ENCODE measurements around the gene GNL1.
"Not testable (repeated sequence)": the region's sequence is repeated elsewhere in the genome, so short reads cannot be mapped to it uniquely, and the experiment has no call there.

GNL1 gene

GRCh38 chr6:30565772-30566171 lies 9.5 kb upstream of the GNL1 start:
- no peak for DNase-seq

GRCh38 chr6:30564114-30564513 lies 7.8 kb upstream of the GNL1 start:
- no peak for DNase-seq

GRCh38 chr6:30562470-30563425 lies 6.5 kb upstream of the GNL1 start:
- DNase-seq, result no peak

GRCh38 chr6:30560930-30561329 lies 4.6 kb upstream of the GNL1 start:
- DNase-seq, result no peak

GRCh38 chr6:30557683-30557981 lies 1.3 kb upstream of the GNL1 start:
- DNase-seq, result no peak

GRCh38 chr6:30556906-30557682 lies 805 bp upstream of the GNL1 start, which contains the start of gene PRR3:
Gene PRR3 (plus strand): TSS chr6:30557295. CDS start chr6:30557345, 50 bp downstream.
- peak; percentile 93 for DNase-seq

GRCh38 chr6:30555816-30556065 lies 548 bp downstream of the GNL1 start:
- DNase-seq, result no peak

GRCh38 chr6:30554962-30555815 lies 1.1 kb downstream of the GNL1 start:
- DNase-seq, result peak; percentile 81

GRCh38 chr6:30554404-30554803 lies 1.9 kb downstream of the GNL1 start:
- no peak for DNase-seq

- DNase-seq, result no peak
Measured at GRCh38 chr6:30548375-30548774, 7.9 kb downstream of the GNL1 start.

GRCh38 chr6:30547454-30547853 lies 8.8 kb downstream of the GNL1 start:
- DNase-seq, result no peak

- DNase-seq, result no peak
Measured at GRCh38 chr6:30544666-30545272, 11.5 kb downstream of the GNL1 start.

- DNase-seq, result no peak
Measured at GRCh38 chr6:30543821-30544220, 12.5 kb downstream of the GNL1 start.

GRCh38 chr6:30542915-30543314 lies 13.4 kb downstream of the GNL1 start:
- DNase-seq, result no peak

GRCh38 chr6:30542404-30542725 lies 13.9 kb downstream of the GNL1 start:
- no peak for DNase-seq

GRCh38 chr6:30541515-30542403 lies 14.5 kb downstream of the GNL1 start:
- DNase-seq, result peak; percentile 67

- no peak for DNase-seq
Measured at GRCh38 chr6:30537931-30538330, 18.4 kb downstream of the GNL1 start.

- no peak for DNase-seq
Measured at GRCh38 chr6:30533460-30534294, 22.6 kb downstream of the GNL1 start.

- no peak for DNase-seq
Measured at GRCh38 chr6:30530014-30530413, 26.3 kb downstream of the GNL1 start.

- DNase-seq, result not testable (repeated sequence)
Measured at GRCh38 chr6:30529349-30529875, 26.9 kb downstream of the GNL1 start.

GRCh38 chr6:30526444-30526843 lies 29.8 kb downstream of the GNL1 start:
- DNase-seq, result not testable (repeated sequence)

All from left hindlimb (tissue), 1 donor.